GM12872 (cell line): Measurements from ENCODE around the gene BNIPL.

Source experiments
- TF ChIP-seq, protein P1 (sequence below): IDR thresholded peaks from 3 replicates; pipeline ENCODE4 v1.5.1; 2011; ENCODE audit warnings: low read depth, mild to moderate bottlenecking, low read length, moderate library complexity; ENCODE audit not compliant: insufficient read depth

BNIPL gene

GRCh38 chr1:151048645-151049032 lies 12.3 kb downstream of the BNIPL start:
- TF ChIP-seq, protein P1, sequence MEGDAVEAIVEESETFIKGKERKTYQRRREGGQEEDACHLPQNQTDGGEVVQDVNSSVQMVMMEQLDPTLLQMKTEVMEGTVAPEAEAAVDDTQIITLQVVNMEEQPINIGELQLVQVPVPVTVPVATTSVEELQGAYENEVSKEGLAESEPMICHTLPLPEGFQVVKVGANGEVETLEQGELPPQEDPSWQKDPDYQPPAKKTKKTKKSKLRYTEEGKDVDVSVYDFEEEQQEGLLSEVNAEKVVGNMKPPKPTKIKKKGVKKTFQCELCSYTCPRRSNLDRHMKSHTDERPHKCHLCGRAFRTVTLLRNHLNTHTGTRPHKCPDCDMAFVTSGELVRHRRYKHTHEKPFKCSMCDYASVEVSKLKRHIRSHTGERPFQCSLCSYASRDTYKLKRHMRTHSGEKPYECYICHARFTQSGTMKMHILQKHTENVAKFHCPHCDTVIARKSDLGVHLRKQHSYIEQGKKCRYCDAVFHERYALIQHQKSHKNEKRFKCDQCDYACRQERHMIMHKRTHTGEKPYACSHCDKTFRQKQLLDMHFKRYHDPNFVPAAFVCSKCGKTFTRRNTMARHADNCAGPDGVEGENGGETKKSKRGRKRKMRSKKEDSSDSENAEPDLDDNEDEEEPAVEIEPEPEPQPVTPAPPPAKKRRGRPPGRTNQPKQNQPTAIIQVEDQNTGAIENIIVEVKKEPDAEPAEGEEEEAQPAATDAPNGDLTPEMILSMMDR: no peak

- TF ChIP-seq, protein P1: no peak
Measured at GRCh38 chr1:151049458-151049857, 13.1 kb downstream of the BNIPL start.

DNA sequence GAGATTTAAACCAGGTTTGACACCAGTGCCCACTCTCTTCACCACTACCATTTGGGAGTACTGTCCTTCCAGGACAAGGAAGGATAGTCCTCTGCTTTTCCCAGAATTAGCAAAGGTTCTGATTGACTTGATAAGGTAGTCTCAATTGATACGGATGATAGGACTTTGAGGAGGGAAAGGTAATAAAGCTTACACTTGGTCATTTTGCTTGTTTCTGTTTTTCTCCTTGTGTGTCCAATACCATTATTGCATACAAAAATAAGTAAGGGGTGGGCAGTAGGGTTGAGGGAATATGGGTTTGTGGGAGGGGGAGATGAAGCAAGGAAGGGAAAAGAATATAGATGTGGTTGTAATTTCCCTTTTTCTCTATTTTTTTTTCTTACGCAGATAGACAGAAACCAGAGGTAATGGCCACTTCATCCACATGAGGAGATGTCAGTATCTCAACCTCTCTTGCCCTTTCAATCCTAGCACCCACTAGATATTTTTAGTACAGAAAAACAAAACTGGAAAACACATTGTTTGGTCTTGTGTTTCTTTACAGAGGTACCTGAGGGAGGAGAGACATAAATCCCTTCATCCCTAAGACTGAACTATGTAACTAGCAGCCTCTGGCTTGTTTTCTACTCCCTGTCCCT lies 13.8 kb downstream of the BNIPL start:
- TF ChIP-seq, protein P1: no peak

GRCh38 chr1:151051356-151052009 lies 15.1 kb downstream of the BNIPL start:
- TF ChIP-seq, protein P1: no peak

DNA sequence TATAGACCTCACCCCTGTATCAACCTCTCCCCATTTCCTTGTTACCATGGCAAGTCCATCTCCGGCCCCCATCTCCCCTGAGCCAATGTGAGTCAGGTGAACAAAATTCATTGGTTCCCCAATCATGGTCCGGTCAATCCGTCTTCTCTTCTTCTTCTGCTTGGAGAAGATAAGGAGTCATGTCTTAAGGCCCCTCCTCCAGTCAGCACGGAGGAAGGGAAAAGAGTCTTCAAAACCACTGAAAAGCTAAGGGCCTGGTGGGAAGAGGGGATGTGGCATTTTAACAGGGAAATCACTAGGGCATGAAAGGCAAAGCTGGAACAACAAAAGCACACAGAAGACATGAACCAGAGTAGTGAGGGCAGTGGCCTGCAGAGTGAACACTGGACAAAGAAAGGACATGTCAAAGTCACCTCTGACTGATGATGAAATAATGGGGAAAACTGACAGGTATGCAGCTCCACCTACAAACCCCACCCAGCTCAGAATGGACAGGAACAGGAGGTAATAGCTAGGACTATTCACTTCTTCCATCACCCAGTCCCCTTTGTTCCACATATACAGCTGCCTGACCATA lies 18.7 kb downstream of the BNIPL start:
- TF ChIP-seq, protein P1: no peak

DNA sequence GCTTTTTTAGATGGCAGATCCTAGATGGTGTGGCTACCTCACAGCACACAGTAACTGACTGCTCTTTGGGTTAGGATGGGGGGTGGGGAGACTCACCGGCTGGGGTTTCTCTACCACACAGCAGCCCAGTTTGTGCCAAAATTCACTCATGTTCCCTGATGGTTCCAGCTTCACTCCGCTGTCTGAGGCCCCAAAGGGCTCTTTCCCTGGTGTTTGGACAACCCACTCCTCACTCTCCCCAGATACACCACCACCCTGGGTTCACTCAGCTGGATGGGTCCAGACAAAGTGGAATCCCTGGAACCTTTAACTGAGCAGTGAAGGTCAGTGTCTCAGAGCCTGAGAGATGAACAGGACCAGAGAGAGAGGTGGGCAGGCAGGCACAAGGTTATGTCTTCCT lies 19.2 kb downstream of the BNIPL start:
- TF ChIP-seq, protein P1: no peak

DNA sequence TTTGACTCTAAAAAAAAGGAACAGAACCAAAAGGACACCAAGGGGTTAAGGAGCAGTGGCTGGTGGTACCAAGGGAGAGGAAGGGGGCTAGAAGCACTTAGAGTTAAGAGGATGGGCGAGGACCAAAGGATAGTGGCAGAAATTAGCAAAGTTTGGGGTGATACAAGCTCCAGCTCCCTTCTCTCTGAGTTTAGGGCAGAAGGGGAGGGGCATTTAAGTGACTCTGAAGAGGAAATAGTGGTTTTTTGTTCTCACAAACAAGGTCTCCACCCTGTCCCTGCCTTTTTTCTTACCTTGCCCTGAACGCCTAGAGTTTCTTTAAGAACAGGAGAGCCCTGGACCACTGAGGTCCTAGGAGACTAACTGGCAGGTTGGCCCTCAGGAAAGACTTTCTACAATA lies 19.8 kb downstream of the BNIPL start:
- TF ChIP-seq, protein P1: no peak
